ENCODE measurements around the gene VMP1.

- TF ChIP-seq HOXB13 (CRISPR knock-in tag; IDR thresholded peaks at IDR 0.05; ENCODE audit: low read depth): peak; percentile 62
- TF ChIP-seq ELK1 (IDR thresholded peaks at IDR 0.05; ENCODE audit: low read depth, low read length): no peak
- TF ChIP-seq USF2 (IDR thresholded peaks at IDR 0.05): peak; percentile 94
- TF ChIP-seq, protein P1, sequence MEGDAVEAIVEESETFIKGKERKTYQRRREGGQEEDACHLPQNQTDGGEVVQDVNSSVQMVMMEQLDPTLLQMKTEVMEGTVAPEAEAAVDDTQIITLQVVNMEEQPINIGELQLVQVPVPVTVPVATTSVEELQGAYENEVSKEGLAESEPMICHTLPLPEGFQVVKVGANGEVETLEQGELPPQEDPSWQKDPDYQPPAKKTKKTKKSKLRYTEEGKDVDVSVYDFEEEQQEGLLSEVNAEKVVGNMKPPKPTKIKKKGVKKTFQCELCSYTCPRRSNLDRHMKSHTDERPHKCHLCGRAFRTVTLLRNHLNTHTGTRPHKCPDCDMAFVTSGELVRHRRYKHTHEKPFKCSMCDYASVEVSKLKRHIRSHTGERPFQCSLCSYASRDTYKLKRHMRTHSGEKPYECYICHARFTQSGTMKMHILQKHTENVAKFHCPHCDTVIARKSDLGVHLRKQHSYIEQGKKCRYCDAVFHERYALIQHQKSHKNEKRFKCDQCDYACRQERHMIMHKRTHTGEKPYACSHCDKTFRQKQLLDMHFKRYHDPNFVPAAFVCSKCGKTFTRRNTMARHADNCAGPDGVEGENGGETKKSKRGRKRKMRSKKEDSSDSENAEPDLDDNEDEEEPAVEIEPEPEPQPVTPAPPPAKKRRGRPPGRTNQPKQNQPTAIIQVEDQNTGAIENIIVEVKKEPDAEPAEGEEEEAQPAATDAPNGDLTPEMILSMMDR (IDR thresholded peaks at IDR 0.05): no peak
- TF ChIP-seq EP300 (IDR thresholded peaks at IDR 0.05): peak; percentile 99 to 100
- no peak for TF ChIP-seq POLR2AphosphoS2 (conservative IDR thresholded peaks at IDR 0.05; ENCODE audit: low read length)
- peak; percentile 43 to 68 for TF ChIP-seq RAD21 (conservative IDR thresholded peaks at IDR 0.05 in 1 of 2, IDR thresholded peaks at IDR 0.05 in 1 of 2)
- no peak for TF ChIP-seq CBX2 (IDR thresholded peaks at IDR 0.05; ENCODE audit: borderline replicate concordance, low read depth)
- TF ChIP-seq SREBF2 (IDR thresholded peaks at IDR 0.05): no peak
- TF ChIP-seq TP53 (CRISPR knock-in tag; IDR thresholded peaks at IDR 0.05): peak; percentile 82; the same call in 1 of the 2 replicates
These were observed 79.3 kb downstream of the VMP1 start for GRCh38 chr17:59786536-59787319.
